ENCODE data around the gene SGSM2.

- TF ChIP-seq POLR2A (IDR thresholded peaks at IDR 0.05): no peak
- TF ChIP-seq CTCF (IDR thresholded peaks at IDR 0.05): no peak
Observed at GRCh38 chr17:2369039-2369438, 31.7 kb downstream of the SGSM2 start.

Measured in adrenal gland (tissue), 5 donors.